Measurements from ENCODE around the gene KRTAP6-3. TPM values are rescaled to one million over a fixed set of nuclear protein-coding genes. Genes with fewer than 3 reads are reported as not detected.

KRTAP6-3 gene
- total and polyA plus RNA-seq, 2 donors (not counting 1 experiment from before 2014, with no cell fraction given), result not detected

- Histone ChIP-seq H3K4me3 (ENCODE audit: control extremely low read depth in 1 of 5, extremely low read depth in 1 of 5, insufficient read depth in 1 of 5, low read depth in 2 of 5, low read length in 4 of 5) (no peak within 1 kb of the TSS), H3K9ac (ENCODE audit: low read length) (no peak within 1 kb of the TSS), H3K27me3 (replicated peaks in 1 of 4; ENCODE audit: control extremely low read depth in 1 of 4, control insufficient read depth in 3 of 4, insufficient read depth in 4 of 4, low read length in 3 of 4) (no peaks in the 10 kb centered on the region), H3K79me2 (ENCODE audit: control insufficient read depth, insufficient read depth, low read length) (no peaks in the 10 kb centered on the region), H3K4me2 (replicated peaks; ENCODE audit: low read depth, low read length, poor library complexity, severe bottlenecking) (no peak within 1 kb of the TSS), H2AFZ (ENCODE audit: insufficient read depth, low read depth, low read length, poor library complexity, severe bottlenecking) (no peak within 1 kb of the TSS), H4K20me1 (ENCODE audit: control insufficient read depth, insufficient read depth, low read length, poor library complexity, severe bottlenecking) (no peaks in the 10 kb centered on the region), H3K4me1 (ENCODE audit: control insufficient read depth in 2 of 2, insufficient read depth in 2 of 2, low read length in 2 of 2) (no peaks in the 10 kb centered on the region), H3K36me3 (replicated peaks in 1 of 2; ENCODE audit: control extremely low read depth in 1 of 2, control insufficient read depth in 1 of 2, extremely low read depth in 1 of 2, insufficient read depth in 2 of 2, low read length in 1 of 2) (no peaks in the 10 kb centered on the region), H3K9me3 (ENCODE audit: control extremely low read depth in 1 of 3, control insufficient read depth in 2 of 3, insufficient read depth in 1 of 3, low read length in 2 of 3) (no peaks in the 10 kb centered on the region), H3K27ac (ENCODE audit: low read length in 2 of 2) (no peak within 1 kb of the TSS)
- ATAC-seq (ENCODE audit: low read depth) (no peak), DNase-seq (no peak)
- Mint-ChIP-seq H3K4me3 (no peak within 1 kb of the TSS), H3K4me1 (no peaks in the 10 kb centered on the region), H3K9me3 (ENCODE audit: insufficient read depth) (peaks cover 4% of the 10 kb centered on the region), H3K27ac (no peak within 1 kb of the TSS), H3K27me3 (no peaks in the 10 kb centered on the region)
- WGBS (ENCODE audit: insufficient coverage), result no CpG with 5 or more reads among the region's 2 CpGs
- intact Hi-C loops (cut with micrococcal nuclease), result no loop called here
- TF ChIP-seq CTCF (IDR thresholded peaks at IDR 0.05) (no peak), EZH2 (IDR thresholded peaks at IDR 0.05; ENCODE audit: borderline replicate concordance, insufficient read depth, low read depth, low read length, poor library complexity, severe bottlenecking) (no peak)
- ChIA-PET CTCF (no interaction called here), POLR2A (no interaction called here)
Measured at GRCh38 chr21:30642564-30642963, 50.3 kb downstream of the KRTAP6-3 start, which contains the start of gene KRTAP20-3. Gene KRTAP20-3, plus strand, starts transcription at chr21:30642864.

Small RNA genes lying within 50 kb of the gene (small RNA-seq; reads per million reads assigned to genes)
- gene KRTAP20-1 (ENCODE audit: insufficient read length, low read depth, low replicate concordance), result not detected
- not detected for gene KRTAP20-3 (ENCODE audit: insufficient read length, low read depth, low replicate concordance)
- gene KRTAP20-4 (ENCODE audit: insufficient read length, low read depth, low replicate concordance), result not detected
- gene KRTAP22-1 (ENCODE audit: insufficient read length, low read depth, low replicate concordance), result not detected
- not detected for gene KRTAP22-2 (ENCODE audit: insufficient read length, low read depth, low replicate concordance)

Other genes with a start within 250 kb of the KRTAP6-3 start
- gene KRTAP23-1, start 243.8 kb upstream of the KRTAP6-3 start, total RNA-seq, result not detected in 2 replicates
- not detected in 2 replicates for gene KRTAP23-1, start 243.8 kb upstream of the KRTAP6-3 start, polyA plus RNA-seq
- gene KRTAP13-2, start 220.2 kb upstream of the KRTAP6-3 start, total RNA-seq, result not detected in 2 replicates
- gene KRTAP13-2, start 220.2 kb upstream of the KRTAP6-3 start, polyA plus RNA-seq, result not detected in 2 replicates
- gene KRTAP13-1, start 196.4 kb upstream of the KRTAP6-3 start, total RNA-seq, result not detected in 2 replicates
- gene KRTAP13-1, start 196.4 kb upstream of the KRTAP6-3 start, polyA plus RNA-seq, result not detected in 2 replicates
- gene KRTAP13-3, start 166.5 kb upstream of the KRTAP6-3 start, total RNA-seq, result not detected in 2 replicates
- not detected in 2 replicates for gene KRTAP13-3, start 166.5 kb upstream of the KRTAP6-3 start, polyA plus RNA-seq
- not detected in 2 replicates for gene KRTAP13-4, start 162.2 kb upstream of the KRTAP6-3 start, total RNA-seq
- not detected in 2 replicates for gene KRTAP13-4, start 162.2 kb upstream of the KRTAP6-3 start, polyA plus RNA-seq
- gene KRTAP15-1, start 152.2 kb upstream of the KRTAP6-3 start, total RNA-seq, result not detected in 2 replicates
- gene KRTAP15-1, start 152.2 kb upstream of the KRTAP6-3 start, polyA plus RNA-seq, result not detected in 2 replicates
- not detected in 2 replicates for gene KRTAP19-1, start 112.1 kb upstream of the KRTAP6-3 start, total RNA-seq
- gene KRTAP19-1, start 112.1 kb upstream of the KRTAP6-3 start, polyA plus RNA-seq, result not detected in 2 replicates
- gene KRTAP19-2, start 105.0 kb upstream of the KRTAP6-3 start, total RNA-seq, result not detected in 2 replicates
- gene KRTAP19-2, start 105.0 kb upstream of the KRTAP6-3 start, polyA plus RNA-seq, result not detected in 2 replicates
- gene KRTAP19-3, start 100.4 kb upstream of the KRTAP6-3 start, total RNA-seq, result not detected in 2 replicates
- not detected in 2 replicates for gene KRTAP19-3, start 100.4 kb upstream of the KRTAP6-3 start, polyA plus RNA-seq
- not detected in 2 replicates for gene KRTAP19-4, start 95.3 kb upstream of the KRTAP6-3 start, total RNA-seq
- not detected in 2 replicates for gene KRTAP19-4, start 95.3 kb upstream of the KRTAP6-3 start, polyA plus RNA-seq
- not detected in 2 replicates for gene KRTAP19-5, start 90.3 kb upstream of the KRTAP6-3 start, total RNA-seq
- not detected in 2 replicates for gene KRTAP19-5, start 90.3 kb upstream of the KRTAP6-3 start, polyA plus RNA-seq
- not detected in 2 replicates for gene KRTAP19-6, start 50.6 kb upstream of the KRTAP6-3 start, total RNA-seq
- gene KRTAP19-6, start 50.6 kb upstream of the KRTAP6-3 start, polyA plus RNA-seq, result not detected in 2 replicates
- gene KRTAP19-7, start 31.1 kb upstream of the KRTAP6-3 start, total RNA-seq, result not detected in 2 replicates
- not detected in 2 replicates for gene KRTAP19-7, start 31.1 kb upstream of the KRTAP6-3 start, polyA plus RNA-seq
- not detected in 2 replicates for gene KRTAP22-2, start 2.0 kb upstream of the KRTAP6-3 start, total RNA-seq
- gene KRTAP22-2, start 2.0 kb upstream of the KRTAP6-3 start, polyA plus RNA-seq, result not detected in 2 replicates
- not detected in 2 replicates for gene KRTAP6-2, start 6.5 kb downstream of the KRTAP6-3 start, total RNA-seq
- not detected in 2 replicates for gene KRTAP6-2, start 6.5 kb downstream of the KRTAP6-3 start, polyA plus RNA-seq
- gene KRTAP22-1, start 8.6 kb downstream of the KRTAP6-3 start, total RNA-seq, result not detected in 2 replicates
- gene KRTAP22-1, start 8.6 kb downstream of the KRTAP6-3 start, polyA plus RNA-seq, result not detected in 2 replicates
- gene KRTAP6-1, start 21.5 kb downstream of the KRTAP6-3 start, total RNA-seq, result not detected in 2 replicates
- gene KRTAP6-1, start 21.5 kb downstream of the KRTAP6-3 start, polyA plus RNA-seq, result not detected in 2 replicates
- not detected in 2 replicates for gene KRTAP20-1, start 24.0 kb downstream of the KRTAP6-3 start, total RNA-seq
- not detected in 2 replicates for gene KRTAP20-1, start 24.0 kb downstream of the KRTAP6-3 start, polyA plus RNA-seq
- not detected in 2 replicates for gene KRTAP20-4, start 28.2 kb downstream of the KRTAP6-3 start, total RNA-seq
- not detected in 2 replicates for gene KRTAP20-4, start 28.2 kb downstream of the KRTAP6-3 start, polyA plus RNA-seq
- not detected in 2 replicates for gene KRTAP20-2, start 42.8 kb downstream of the KRTAP6-3 start, total RNA-seq
- gene KRTAP20-2, start 42.8 kb downstream of the KRTAP6-3 start, polyA plus RNA-seq, result not detected in 2 replicates
- gene KRTAP20-3, start 50.4 kb downstream of the KRTAP6-3 start, total RNA-seq, result not detected in 2 replicates
- gene KRTAP20-3, start 50.4 kb downstream of the KRTAP6-3 start, polyA plus RNA-seq, result not detected in 2 replicates
- not detected in 2 replicates for gene KRTAP21-3, start 126.3 kb downstream of the KRTAP6-3 start, total RNA-seq
- gene KRTAP21-3, start 126.3 kb downstream of the KRTAP6-3 start, polyA plus RNA-seq, result not detected in 2 replicates
- not detected in 2 replicates for gene KRTAP21-2, start 154.8 kb downstream of the KRTAP6-3 start, total RNA-seq
- gene KRTAP21-2, start 154.8 kb downstream of the KRTAP6-3 start, polyA plus RNA-seq, result not detected in 2 replicates
- gene KRTAP21-1, start 163.0 kb downstream of the KRTAP6-3 start, total RNA-seq, result not detected in 2 replicates
- not detected in 2 replicates for gene KRTAP21-1, start 163.0 kb downstream of the KRTAP6-3 start, polyA plus RNA-seq
- gene KRTAP8-1, start 220.8 kb downstream of the KRTAP6-3 start, total RNA-seq, result not detected in 2 replicates
- not detected in 2 replicates for gene KRTAP8-1, start 220.8 kb downstream of the KRTAP6-3 start, polyA plus RNA-seq
- gene KRTAP7-1, start 237.3 kb downstream of the KRTAP6-3 start, total RNA-seq, result not detected in 2 replicates
- gene KRTAP7-1, start 237.3 kb downstream of the KRTAP6-3 start, polyA plus RNA-seq, result not detected in 2 replicates

All from B cell (primary cell).